MG63 (cell line): ENCODE results near the gene NPIPA2. TPM values are rescaled to one million over a fixed set of nuclear protein-coding genes. Genes with fewer than 3 reads are reported as not detected.
"Not testable (repeated sequence)": the region's sequence is repeated elsewhere in the genome, so short reads cannot be mapped to it uniquely, and the experiment has no call there.

Experiments used
- DNase-seq: peaks from one replicate; pipeline ENCODE4 v3.0.0-alpha.2; 2020
- H3K27me3 ChIP-seq: fragments of 250-450 bp; sonication (Bioruptor Pico); 2 replicates; pipeline ENCODE4 v1.5.1; 2020; ENCODE audit warnings: mild to moderate bottlenecking, moderate library complexity
- H3K36me3 ChIP-seq: fragments of 250-450 bp; sonication (Bioruptor Pico); 2 replicates; pipeline ENCODE4 v1.5.1; 2020; ENCODE audit warnings: mild to moderate bottlenecking, moderate library complexity
- H3K4me3 ChIP-seq: fragments of 250-450 bp; sonication (Bioruptor Pico); 2 replicates; pipeline ENCODE4 v1.5.1; 2020; ENCODE audit warnings: mild to moderate bottlenecking, moderate library complexity
- H3K9me3 ChIP-seq: fragments of 250-450 bp; sonication (Bioruptor Pico); 2 replicates; pipeline ENCODE4 v1.5.1; 2020; ENCODE audit warnings: mild to moderate bottlenecking, moderate library complexity
- total RNA-seq: library from RNA; depleted of rRNA; stranded (reverse); fragments of >200 nt; shearing (Covaris generic); gene quantifications from 2 replicates; pipeline ENCODE4 v1.2.3, GENCODE V29; 2014; ENCODE audit warnings: low replicate concordance; rRNA removed

Gene NPIPA2
- 0.43 TPM in 1 of 2 replicates, not detected in the other for total RNA-seq

DNA sequence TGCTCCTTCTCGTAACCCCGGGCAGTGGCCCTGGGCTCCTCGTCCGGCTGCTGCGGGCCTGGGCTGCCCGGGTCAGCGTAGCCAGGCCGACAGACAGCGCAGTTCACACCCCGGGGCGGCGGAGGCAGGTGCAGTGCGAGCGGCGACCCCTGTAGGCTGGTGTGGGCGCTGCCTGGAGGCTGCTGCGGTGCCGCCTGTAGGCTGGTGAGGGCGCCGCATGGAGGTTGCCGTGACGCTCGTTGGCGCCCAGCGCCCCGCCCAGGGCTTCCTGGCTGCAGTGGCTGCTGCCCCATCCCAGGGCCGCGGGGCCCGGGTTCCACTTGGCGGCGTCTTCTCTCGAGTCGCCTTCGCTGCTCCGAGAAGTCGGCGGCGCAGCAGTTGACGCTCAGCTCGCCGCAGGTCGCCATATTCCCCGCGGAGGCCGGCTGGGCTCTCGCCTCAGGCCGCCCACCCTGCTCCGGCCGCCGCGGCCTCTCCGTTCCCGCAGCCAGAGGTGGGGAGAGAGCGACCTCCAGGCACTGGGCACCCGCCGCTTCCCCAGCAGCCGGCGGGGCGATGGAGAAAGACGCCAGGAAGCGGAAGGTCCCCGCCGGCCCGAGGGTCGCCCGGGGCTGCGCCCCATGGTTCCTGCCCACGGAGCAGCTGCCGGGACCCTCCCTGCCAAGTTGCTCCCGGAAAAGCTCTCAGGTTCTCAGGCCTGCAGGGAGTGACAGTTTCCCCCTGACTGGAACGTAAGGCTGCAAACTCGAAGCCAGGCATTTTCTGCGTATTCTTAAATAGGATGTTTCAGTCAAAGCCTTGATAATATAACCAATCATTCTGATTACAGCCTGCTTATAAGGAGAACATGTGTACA lies at the start of gene NPIPA2:
NPIPA2 (plus strand) TSS at position 261 of the 856 bp plus-strand sequence. CDS start 5,533 bp downstream, outside the sequence.
- DNase-seq, H3K9me3 ChIP-seq: not testable (repeated sequence)

DNA sequence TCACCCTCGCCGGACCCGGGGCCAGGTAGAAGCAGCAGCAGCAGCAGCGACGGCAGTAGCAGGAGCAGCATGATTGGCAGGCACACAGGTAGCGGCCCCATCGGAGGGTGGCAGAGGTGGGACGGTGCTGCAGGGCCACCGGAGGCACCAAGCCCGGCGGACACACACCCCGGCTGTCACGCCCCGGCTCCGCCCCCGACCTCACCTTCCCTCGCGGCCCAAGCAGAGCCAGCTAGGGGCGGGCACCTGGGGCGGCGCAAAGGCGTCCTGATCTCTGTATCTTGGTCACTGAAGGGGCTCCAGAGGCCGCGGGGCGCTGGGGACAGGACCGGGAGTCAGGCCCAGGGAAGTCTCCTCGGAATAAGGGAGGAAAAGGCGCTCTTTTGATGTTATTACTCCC lies 48.2 kb upstream of the NPIPA2 start, which contains the start of gene PLA2G10:
PLA2G10 (minus strand) TSS at position 180 of the 400 bp plus-strand sequence; CDS start at position 101, 79 bp downstream.
- not testable (repeated sequence) for DNase-seq

More for the DNA sequence above, at the start of gene NPIPA2:
- H3K36me3 ChIP-seq, H3K27me3 ChIP-seq, H3K4me3 ChIP-seq: not testable (repeated sequence)

DNA sequence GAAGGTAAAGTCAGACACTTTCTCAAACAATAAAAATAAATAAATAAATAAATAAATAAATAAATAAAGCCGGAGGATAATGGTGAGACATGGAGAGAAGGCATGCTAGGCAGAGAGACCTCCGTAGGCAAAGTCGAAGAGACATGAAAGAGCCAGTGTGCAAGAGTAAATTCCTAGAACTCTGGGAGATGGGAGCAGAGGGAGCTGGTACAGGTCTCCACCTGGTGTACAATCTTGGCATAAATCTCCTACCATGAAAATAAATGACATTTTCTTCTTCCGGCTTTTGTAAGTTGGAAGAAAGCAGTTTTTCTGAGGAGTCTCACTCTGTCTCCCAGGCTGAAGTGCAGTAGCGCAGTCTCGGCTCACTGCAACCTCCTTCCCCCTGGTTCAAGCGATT lies 40.5 kb upstream of the NPIPA2 start:
- DNase-seq, H3K36me3 ChIP-seq, H3K27me3 ChIP-seq, H3K9me3 ChIP-seq, H3K4me3 ChIP-seq: not testable (repeated sequence)

More for the DNA sequence above, 48.2 kb upstream of the NPIPA2 start, which contains the start of gene PLA2G10:
- not testable (repeated sequence) for H3K4me3 ChIP-seq, H3K36me3 ChIP-seq, H3K27me3 ChIP-seq, H3K9me3 ChIP-seq

DNA sequence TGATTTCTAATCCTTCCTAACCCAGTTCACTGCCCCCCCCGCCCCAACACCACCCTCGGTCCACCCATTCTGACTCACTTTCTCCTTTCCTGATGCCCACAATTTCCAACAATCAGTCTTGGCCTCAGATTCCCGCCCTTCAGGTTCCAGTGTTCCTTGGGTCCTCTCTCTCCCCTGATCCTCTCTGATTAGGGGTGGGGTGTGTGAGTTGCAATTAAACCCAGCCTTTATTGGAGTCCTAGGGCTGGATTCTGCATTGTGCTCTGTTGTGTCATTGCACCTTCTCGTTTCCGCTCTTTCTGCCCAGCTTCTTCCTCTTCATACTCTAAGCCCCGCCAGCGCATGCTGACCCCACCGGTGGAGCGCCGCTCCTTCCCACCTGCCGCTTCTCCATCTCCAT lies 39.7 kb upstream of the NPIPA2 start:
- H3K27me3 ChIP-seq, H3K36me3 ChIP-seq, H3K9me3 ChIP-seq, H3K4me3 ChIP-seq, DNase-seq: not testable (repeated sequence)

DNA sequence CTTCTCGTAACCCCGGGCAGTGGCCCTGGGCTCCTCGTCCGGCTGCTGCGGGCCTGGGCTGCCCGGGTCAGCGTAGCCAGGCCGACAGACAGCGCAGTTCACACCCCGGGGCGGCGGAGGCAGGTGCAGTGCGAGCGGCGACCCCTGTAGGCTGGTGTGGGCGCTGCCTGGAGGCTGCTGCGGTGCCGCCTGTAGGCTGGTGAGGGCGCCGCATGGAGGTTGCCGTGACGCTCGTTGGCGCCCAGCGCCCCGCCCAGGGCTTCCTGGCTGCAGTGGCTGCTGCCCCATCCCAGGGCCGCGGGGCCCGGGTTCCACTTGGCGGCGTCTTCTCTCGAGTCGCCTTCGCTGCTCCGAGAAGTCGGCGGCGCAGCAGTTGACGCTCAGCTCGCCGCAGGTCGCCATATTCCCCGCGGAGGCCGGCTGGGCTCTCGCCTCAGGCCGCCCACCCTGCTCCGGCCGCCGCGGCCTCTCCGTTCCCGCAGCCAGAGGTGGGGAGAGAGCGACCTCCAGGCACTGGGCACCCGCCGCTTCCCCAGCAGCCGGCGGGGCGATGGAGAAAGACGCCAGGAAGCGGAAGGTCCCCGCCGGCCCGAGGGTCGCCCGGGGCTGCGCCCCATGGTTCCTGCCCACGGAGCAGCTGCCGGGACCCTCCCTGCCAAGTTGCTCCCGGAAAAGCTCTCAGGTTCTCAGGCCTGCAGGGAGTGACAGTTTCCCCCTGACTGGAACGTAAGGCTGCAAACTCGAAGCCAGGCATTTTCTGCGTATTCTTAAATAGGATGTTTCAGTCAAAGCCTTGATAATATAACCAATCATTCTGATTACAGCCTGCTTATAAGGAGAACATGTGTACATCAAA lies 38.9 kb upstream of the NPIPA2 start, which contains the start of gene NPIPA3:
NPIPA3 (plus strand) TSS at position 256 of the 856 bp plus-strand sequence. CDS start 5,533 bp downstream, outside the sequence.
- H3K27me3 ChIP-seq, H3K9me3 ChIP-seq, H3K36me3 ChIP-seq, DNase-seq, H3K4me3 ChIP-seq: not testable (repeated sequence)

DNA sequence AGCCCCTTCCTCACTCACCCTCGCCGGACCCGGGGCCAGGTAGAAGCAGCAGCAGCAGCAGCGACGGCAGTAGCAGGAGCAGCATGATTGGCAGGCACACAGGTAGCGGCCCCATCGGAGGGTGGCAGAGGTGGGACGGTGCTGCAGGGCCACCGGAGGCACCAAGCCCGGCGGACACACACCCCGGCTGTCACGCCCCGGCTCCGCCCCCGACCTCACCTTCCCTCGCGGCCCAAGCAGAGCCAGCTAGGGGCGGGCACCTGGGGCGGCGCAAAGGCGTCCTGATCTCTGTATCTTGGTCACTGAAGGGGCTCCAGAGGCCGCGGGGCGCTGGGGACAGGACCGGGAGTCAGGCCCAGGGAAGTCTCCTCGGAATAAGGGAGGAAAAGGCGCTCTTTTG lies 9.1 kb upstream of the NPIPA2 start:
- not testable (repeated sequence) for DNase-seq, H3K36me3 ChIP-seq, H3K4me3 ChIP-seq, H3K9me3 ChIP-seq, H3K27me3 ChIP-seq

DNA sequence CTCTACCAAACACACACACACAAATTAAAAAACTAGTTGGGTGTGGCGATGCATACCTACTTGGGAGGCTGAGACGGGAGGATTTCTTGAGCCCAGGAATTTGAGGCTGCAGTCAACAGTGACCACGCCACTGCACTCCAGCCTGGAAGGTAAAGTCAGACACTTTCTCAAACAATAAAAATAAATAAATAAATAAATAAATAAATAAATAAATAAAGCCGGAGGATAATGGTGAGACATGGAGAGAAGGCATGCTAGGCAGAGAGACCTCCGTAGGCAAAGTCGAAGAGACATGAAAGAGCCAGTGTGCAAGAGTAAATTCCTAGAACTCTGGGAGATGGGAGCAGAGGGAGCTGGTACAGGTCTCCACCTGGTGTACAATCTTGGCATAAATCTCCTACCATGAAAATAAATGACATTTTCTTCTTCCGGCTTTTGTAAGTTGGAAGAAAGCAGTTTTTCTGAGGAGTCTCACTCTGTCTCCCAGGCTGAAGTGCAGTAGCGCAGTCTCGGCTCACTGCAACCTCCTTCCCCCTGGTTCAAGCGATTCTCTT lies 1.4 kb upstream of the NPIPA2 start:
- not testable (repeated sequence) for H3K36me3 ChIP-seq, H3K4me3 ChIP-seq, H3K27me3 ChIP-seq, H3K9me3 ChIP-seq, DNase-seq

DNA sequence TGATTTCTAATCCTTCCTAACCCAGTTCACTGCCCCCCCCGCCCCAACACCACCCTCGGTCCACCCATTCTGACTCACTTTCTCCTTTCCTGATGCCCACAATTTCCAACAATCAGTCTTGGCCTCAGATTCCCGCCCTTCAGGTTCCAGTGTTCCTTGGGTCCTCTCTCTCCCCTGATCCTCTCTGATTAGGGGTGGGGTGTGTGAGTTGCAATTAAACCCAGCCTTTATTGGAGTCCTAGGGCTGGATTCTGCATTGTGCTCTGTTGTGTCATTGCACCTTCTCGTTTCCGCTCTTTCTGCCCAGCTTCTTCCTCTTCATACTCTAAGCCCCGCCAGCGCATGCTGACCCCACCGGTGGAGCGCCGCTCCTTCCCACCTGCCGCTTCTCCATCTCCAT lies 539 bp upstream of the NPIPA2 start:
- not testable (repeated sequence) for H3K9me3 ChIP-seq, H3K27me3 ChIP-seq, H3K36me3 ChIP-seq, DNase-seq, H3K4me3 ChIP-seq

DNA sequence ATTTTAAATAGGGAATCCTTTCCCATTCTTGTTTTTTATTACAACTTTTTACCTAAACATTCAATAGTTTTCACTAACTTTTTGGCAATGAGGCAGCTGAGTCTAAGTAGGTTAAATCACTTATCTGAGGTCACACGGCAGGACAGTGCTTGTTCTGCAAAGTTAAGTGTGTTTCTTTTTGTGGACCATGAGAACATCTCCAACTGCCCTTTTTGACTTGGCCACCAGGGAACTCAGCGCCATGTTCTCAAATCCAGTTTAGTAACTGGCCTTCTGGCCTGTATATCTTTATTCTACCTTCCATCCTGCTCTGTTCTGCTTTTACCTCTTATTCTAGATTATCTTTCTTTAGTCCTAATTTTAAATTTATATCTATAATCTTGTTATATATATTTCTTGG lies 31.3 kb downstream of the NPIPA2 start:
- H3K36me3 ChIP-seq, H3K27me3 ChIP-seq, H3K4me3 ChIP-seq, H3K9me3 ChIP-seq, DNase-seq: not testable (repeated sequence)

DNA sequence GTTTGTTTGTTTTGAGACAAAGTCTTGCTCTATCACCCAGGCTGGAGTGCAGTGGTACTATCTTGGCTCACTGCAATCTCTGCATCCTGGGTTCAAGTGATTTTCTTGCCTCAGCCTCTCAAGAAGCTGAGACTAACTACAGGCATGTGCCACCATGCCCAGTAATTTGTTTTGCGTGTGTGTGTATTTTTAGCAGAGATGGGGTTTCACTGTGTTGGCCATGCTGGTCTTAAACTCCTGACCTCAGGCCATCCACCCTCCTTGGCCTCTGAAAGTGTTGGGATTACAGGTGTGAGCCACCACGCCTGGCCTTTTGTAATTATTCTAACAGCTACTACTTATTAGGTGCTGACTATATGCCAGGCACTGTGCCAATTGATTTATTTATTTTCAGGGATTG lies 33.3 kb downstream of the NPIPA2 start:
- H3K4me3 ChIP-seq = not testable (repeated sequence)

DNA sequence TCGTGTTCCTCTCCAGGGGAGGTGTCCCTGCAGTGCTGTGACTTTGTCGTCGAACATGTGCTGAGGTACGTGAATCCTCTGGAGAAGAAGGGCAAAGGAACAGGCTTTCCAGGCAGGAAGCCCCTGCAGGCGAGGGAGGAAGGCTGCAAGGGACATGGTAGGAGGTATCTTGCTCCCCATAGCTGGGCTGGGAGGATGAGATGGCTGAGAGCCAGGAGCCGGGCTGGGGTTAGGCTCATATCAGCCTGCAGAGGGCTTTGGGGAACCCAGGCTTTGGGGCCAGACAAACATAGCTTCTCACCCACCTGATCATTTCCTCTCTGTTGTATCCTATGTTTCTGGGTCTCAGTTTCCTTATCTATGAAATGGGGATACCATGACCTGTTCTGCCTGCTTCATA lies 34.4 kb downstream of the NPIPA2 start:
- H3K36me3 ChIP-seq, H3K9me3 ChIP-seq, H3K27me3 ChIP-seq, DNase-seq, H3K4me3 ChIP-seq: not testable (repeated sequence)

More for the DNA sequence above, 33.3 kb downstream of the NPIPA2 start:
- not testable (repeated sequence) for H3K27me3 ChIP-seq, H3K36me3 ChIP-seq, H3K9me3 ChIP-seq, DNase-seq

DNA sequence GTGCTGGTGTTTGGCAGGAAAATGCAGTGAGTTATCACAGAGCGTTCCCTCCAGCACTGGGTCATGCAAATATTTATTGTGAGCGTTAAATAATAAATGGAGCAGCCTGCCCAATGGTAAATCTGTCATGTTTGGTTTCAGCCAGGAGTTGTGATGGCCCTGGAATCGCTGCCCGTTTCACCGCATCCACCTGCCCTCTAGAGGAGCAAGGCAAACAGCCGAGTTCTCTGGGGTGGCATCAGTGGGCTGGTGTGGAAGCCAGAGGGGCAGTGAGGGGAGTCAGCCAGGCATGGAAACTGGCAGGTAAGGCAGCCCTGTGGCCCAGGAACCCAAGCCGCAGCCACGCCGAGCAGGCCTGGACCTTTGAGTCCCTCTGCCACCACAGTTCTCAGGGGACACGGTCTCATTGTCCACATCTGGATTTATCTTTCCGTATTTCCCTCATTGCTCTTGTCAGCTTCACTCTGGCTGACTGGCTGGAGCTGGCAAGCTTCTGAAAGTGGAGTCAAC lies 37.1 kb downstream of the NPIPA2 start:
- not testable (repeated sequence) for H3K4me3 ChIP-seq, DNase-seq, H3K27me3 ChIP-seq, H3K9me3 ChIP-seq, H3K36me3 ChIP-seq

DNA sequence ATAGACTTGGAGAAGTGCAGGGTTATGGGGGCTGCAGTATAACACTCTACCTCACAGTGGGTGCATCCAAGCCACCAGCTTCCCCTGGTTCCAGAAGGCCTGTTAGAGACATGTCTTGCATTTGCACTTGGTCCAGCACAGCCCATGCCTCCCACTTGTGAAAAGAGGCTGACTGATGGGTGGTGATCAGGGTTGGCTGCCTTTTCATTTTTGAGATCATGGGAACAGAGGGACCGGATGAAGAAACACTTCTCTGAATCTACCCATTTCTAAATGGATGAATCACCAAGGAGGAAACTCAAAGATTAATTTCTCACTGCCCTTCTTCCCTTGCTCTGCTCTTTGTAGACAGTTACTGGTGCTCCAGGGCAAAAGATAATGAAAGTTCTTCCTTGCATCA lies 43.8 kb downstream of the NPIPA2 start:
- not testable (repeated sequence) for H3K9me3 ChIP-seq, H3K4me3 ChIP-seq, H3K36me3 ChIP-seq, H3K27me3 ChIP-seq, DNase-seq

DNA sequence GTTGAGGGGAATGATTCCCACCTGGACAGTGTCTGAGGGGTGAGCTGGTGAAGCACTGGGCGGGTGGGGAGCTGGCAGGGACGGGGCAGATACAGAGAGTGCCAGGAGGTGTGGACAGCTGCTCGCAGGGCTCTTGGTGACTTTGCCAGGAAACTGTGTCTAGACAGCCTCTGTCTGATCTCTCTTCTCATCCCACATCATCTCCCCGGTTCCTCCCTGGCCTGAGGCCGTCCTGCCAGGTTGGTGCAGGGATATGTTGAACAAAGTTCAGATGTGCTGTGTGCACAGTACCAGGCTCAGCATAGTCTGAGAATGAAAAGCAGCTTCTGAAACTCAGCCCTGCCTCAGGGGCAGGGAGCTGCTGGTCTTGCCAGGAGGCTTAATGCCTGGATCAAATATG lies 47.2 kb downstream of the NPIPA2 start:
- not testable (repeated sequence) for DNase-seq, H3K36me3 ChIP-seq

DNA sequence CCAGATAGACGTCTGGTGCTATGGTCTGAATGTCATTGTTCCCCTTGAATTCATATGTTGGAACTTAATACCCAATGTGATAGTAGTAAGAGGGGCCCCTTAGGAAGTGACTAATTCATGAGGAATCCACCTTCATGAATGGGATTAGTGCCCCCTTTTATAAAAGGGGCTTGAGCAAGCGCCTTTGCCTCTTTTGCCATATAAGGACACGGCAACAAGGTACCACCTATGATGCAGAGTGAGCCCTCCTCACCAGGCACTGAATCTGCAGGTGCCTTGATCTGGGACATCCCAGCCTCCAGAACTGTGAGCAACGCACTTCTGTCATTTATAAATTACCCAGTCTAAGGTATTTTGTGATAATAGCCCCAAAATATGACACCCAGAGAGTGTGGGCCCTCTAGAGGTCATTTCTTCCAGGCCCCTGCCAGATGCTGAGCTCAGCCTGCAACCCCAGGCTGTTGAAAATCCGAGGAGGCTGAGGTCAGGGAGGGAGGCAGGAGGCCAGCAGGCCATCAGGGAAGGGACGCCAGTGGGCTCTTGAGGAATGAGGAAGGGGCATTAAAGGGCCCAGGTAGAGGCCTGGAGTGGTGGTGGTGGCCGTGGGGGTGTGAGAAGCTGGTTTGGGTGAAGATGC lies 48.1 kb downstream of the NPIPA2 start:
- not testable (repeated sequence) for H3K27me3 ChIP-seq, H3K36me3 ChIP-seq, H3K9me3 ChIP-seq, DNase-seq, H3K4me3 ChIP-seq

More for the DNA sequence above, 47.2 kb downstream of the NPIPA2 start:
- H3K9me3 ChIP-seq, H3K27me3 ChIP-seq, H3K4me3 ChIP-seq: not testable (repeated sequence)

DNA sequence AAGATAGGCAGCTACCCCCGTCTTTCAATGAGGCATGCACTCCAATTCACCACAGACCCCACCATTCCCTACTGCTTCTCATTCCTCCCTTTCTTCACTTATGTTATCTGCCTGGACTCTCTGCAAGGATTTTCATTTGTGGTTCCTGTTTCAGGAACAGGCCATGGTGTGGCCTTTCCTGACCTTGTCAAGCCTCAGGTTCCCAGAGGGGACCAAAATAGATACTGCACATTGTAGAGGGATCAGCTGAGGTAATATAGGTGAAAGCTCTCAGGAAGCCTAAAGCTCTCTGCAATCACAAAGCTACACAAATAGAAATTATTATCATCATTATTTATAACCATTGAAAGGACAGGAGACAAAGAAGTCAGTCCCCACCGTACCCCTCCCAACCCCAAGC lies 50.6 kb downstream of the NPIPA2 start:
- H3K27me3 ChIP-seq, H3K4me3 ChIP-seq, H3K36me3 ChIP-seq, H3K9me3 ChIP-seq, DNase-seq: not testable (repeated sequence)
